ENCODE data around the gene STK11IP.

STK11IP gene

GRCh38 chr2:219565130-219566080, 32.3 kb upstream of the STK11IP start:
- DNase-seq, result no peak

- DNase-seq, result no peak
Measured at GRCh38 chr2:219566640-219567039, 31.0 kb upstream of the STK11IP start.

- DNase-seq, result no peak
Measured at GRCh38 chr2:219567131-219567530, 30.5 kb upstream of the STK11IP start.

GRCh38 chr2:219567791-219568361, 29.8 kb upstream of the STK11IP start:
- no peak for DNase-seq

GRCh38 chr2:219569041-219569440, 28.6 kb upstream of the STK11IP start:
- DNase-seq, result no peak

GRCh38 chr2:219569635-219570034, 28.0 kb upstream of the STK11IP start:
- no peak for DNase-seq

- DNase-seq, result peak; percentile 39
Measured at GRCh38 chr2:219570194-219570923, 27.3 kb upstream of the STK11IP start.

GRCh38 chr2:219570924-219571310, 26.7 kb upstream of the STK11IP start:
- no peak for DNase-seq

- DNase-seq, result peak; percentile 97
Measured at GRCh38 chr2:219571311-219572236, 26.1 kb upstream of the STK11IP start, which contains the start of gene OBSL1. OBSL1 (minus strand) TSS chr2:219571539; CDS start chr2:219571232, 307 bp downstream.

- DNase-seq, result no peak
Measured at GRCh38 chr2:219572237-219573001, 25.2 kb upstream of the STK11IP start, which contains the start of gene INHA. INHA (plus strand) TSS chr2:219572310; CDS start chr2:219572375, 65 bp downstream.

GRCh38 chr2:219573166-219573565, 24.5 kb upstream of the STK11IP start:
- DNase-seq, result no peak

GRCh38 chr2:219574484-219575311, 23.0 kb upstream of the STK11IP start:
- DNase-seq, result no peak

- no peak for DNase-seq
Measured at GRCh38 chr2:219575566-219576504, 21.8 kb upstream of the STK11IP start.

GRCh38 chr2:219576505-219577388, 20.9 kb upstream of the STK11IP start:
- DNase-seq, result no peak

GRCh38 chr2:219578811-219579613, 18.6 kb upstream of the STK11IP start:
- DNase-seq, result peak; percentile 12

- no peak for DNase-seq
Measured at GRCh38 chr2:219581346-219581745, 16.3 kb upstream of the STK11IP start.

GRCh38 chr2:219591091-219591490, 6.6 kb upstream of the STK11IP start:
- no peak for DNase-seq

Data from NCI-H226 (cell line).